HCT116 (cell line): Measurements from ENCODE around the gene IRF8. TPM values are rescaled to one million over a fixed set of nuclear protein-coding genes. Genes with fewer than 3 reads are reported as not detected.

Experiments
- ATAC-seq: fragments of 200-7000 bp; cut with Tn5 transposase; 2 replicates; pipeline ENCODE4 v1.9.1; 2020; ENCODE audit warnings: mild to moderate bottlenecking, moderate library complexity
- BruUV-seq: library from RNA; stranded (reverse); fragments of 400-500 nt; replicated peaks from 2 replicates; lab custom pipeline; 2021; lab: Mats Ljungman, UMichigan
- CTCF ChIA-PET: fragments of 300-600 bp; sonication (Branson Sonifier 250); formaldehyde crosslinking; loops from one replicate; lab custom pipeline; 2021; ENCODE audit warnings: antibody characterized with exemption; lab: Charles Lee
- POLR2A ChIA-PET: fragments of 300-600, 350-600 bp; sonication (Branson Sonifier 250); formaldehyde crosslinking; loops from one replicate; lab custom pipeline; 2021; ENCODE audit warnings: antibody characterized with exemption; lab: Charles Lee
- RAD21 ChIA-PET, 2 experiments: fragments of 300-600 bp; sonication (Branson Sonifier 250); formaldehyde crosslinking; loops; one replicate each; lab custom pipeline; 2023; ENCODE audit warnings: low total read pairs in 2 of 2; ENCODE audit not compliant: uncharacterized antibody in 2 of 2, unreplicated experiment in 2 of 2, low non-redundant PET in 1 of 2; lab: Charles Lee
- DNase-seq: peaks from one replicate; pipeline ENCODE4 v3.0.0-alpha.2; 2010; ENCODE audit warnings: low read depth, low spot score
- H2AFZ ChIP-seq: fragments of 200-600 bp; shearing (Covaris generic), sonication (generic); 2 replicates; pipeline ENCODE4 v1.6.1; 2017; ENCODE audit warnings: low read depth, mixed run types, mixed read lengths, antibody characterized with exemption, low read length; ENCODE audit not compliant: poor library complexity, severe bottlenecking
- H3K27ac ChIP-seq: 2 replicates; pipeline ENCODE4 v1.5.1; 2012; ENCODE audit warnings: low read depth, low read length
- H3K27me3 ChIP-seq: fragments of 200-600 bp; sonication (generic); 2 replicates; pipeline ENCODE4 v1.6.1; 2016; ENCODE audit warnings: mixed run types, low read length, mixed read lengths; ENCODE audit not compliant: insufficient read depth
- H3K36me3 ChIP-seq, 2 experiments: fragments of 200-500 bp in 1 of 2; fragments of 200-600 bp in 1 of 2; sonication (Bioruptor generic) in 1 of 2; sonication (generic) in 1 of 2; 2 replicates each; pipeline versions ENCODE4 v1.5.1 to v1.6.1; 2014 to 2016; ENCODE audit warnings: low read length in 2 of 2, inconsistent platforms in 1 of 2, mixed read lengths in 1 of 2, mixed run types in 1 of 2; ENCODE audit not compliant: insufficient read depth in 2 of 2, control insufficient read depth in 1 of 2
- H3K4me1 ChIP-seq, 2 experiments: fragments of 200-600 bp in 1 of 2; sonication (generic) in 1 of 2; 2 replicates each; pipeline versions ENCODE4 v1.5.1 to v1.6.1; 2012 to 2017; ENCODE audit warnings: low read length in 2 of 2, inconsistent platforms in 1 of 2, mild to moderate bottlenecking in 1 of 2, mixed read lengths in 1 of 2, mixed run types in 1 of 2, moderate library complexity in 1 of 2; ENCODE audit not compliant: insufficient read depth in 2 of 2, control insufficient read depth in 1 of 2
- H3K4me2 ChIP-seq: fragments of 200-600 bp; sonication (generic); 2 replicates; pipeline ENCODE4 v1.6.1; 2017; ENCODE audit warnings: mixed run types, low read length, mixed read lengths
- H3K4me3 ChIP-seq, 2 experiments: fragments of 200-600 bp in 1 of 2; sonication (generic) in 1 of 2; replicated peaks in 1 of 2; 2 replicates each; pipeline ENCODE4 v1.5.1; 2011 to 2016; ENCODE audit warnings: low read length in 2 of 2, control low read depth in 1 of 2, low read depth in 1 of 2, mild to moderate bottlenecking in 1 of 2, mixed read lengths in 1 of 2, mixed run types in 1 of 2
- H3K79me2 ChIP-seq: fragments of 200-600 bp; sonication (generic); 2 replicates; pipeline ENCODE4 v1.6.1; 2017; ENCODE audit warnings: mild to moderate bottlenecking, mixed run types, low read length, moderate library complexity, mixed read lengths; ENCODE audit not compliant: insufficient read depth
- H3K9ac ChIP-seq: fragments of 200-600 bp; sonication (generic); 2 replicates; pipeline ENCODE4 v1.6.1; 2016; ENCODE audit warnings: low read length, mixed read lengths
- H3K9me2 ChIP-seq: fragments of 200-600 bp; sonication (generic), shearing (Covaris generic); 2 replicates; pipeline ENCODE4 v1.6.1; 2017; ENCODE audit warnings: mixed run types, mild to moderate bottlenecking, moderate library complexity; ENCODE audit not compliant: insufficient read depth
- H3K9me3 ChIP-seq, 2 experiments: fragments of 200-500 bp in 1 of 2; fragments of 200-600 bp in 1 of 2; sonication (Bioruptor generic) in 1 of 2; sonication (generic) in 1 of 2; 2 replicates each; pipeline ENCODE4 v1.6.1; 2014 to 2017; ENCODE audit warnings: low read length in 2 of 2, mixed read lengths in 2 of 2, inconsistent platforms in 1 of 2, low read depth in 1 of 2, mild to moderate bottlenecking in 1 of 2, mixed run types in 1 of 2, moderate library complexity in 1 of 2; ENCODE audit not compliant: control insufficient read depth in 1 of 2, insufficient read depth in 1 of 2
- H4K20me1 ChIP-seq: fragments of 200-600 bp; sonication (generic), shearing (Covaris generic); 2 replicates; pipeline ENCODE4 v1.6.1; 2017; ENCODE audit warnings: mixed run types, mild to moderate bottlenecking, moderate library complexity; ENCODE audit not compliant: insufficient read depth
- RAD21 ChIP-seq: IDR thresholded peaks from 2 replicates; pipeline ENCODE4 v1.6.1; 2012; ENCODE audit warnings: low read depth, mild to moderate bottlenecking
- REST ChIP-seq: IDR thresholded peaks from 2 replicates; pipeline ENCODE4 v1.6.1; 2012; ENCODE audit warnings: low read depth
- YY1 ChIP-seq: IDR thresholded peaks from 2 replicates; pipeline ENCODE4 v1.6.1; 2011; ENCODE audit warnings: low read length, low read depth, moderate library complexity, mild to moderate bottlenecking; ENCODE audit not compliant: insufficient replicate concordance; ENCODE audit errors: extremely low read depth
- ZNF274 ChIP-seq: fragments of 200-500 bp; sonication (Bioruptor generic); IDR thresholded peaks from 2 replicates; pipeline ENCODE4 v1.6.1; 2014; ENCODE audit warnings: mild to moderate bottlenecking, low read depth, low read length, inconsistent platforms
- intact Hi-C: fragments of 100-400 bp; cut with micrococcal nuclease; formaldehyde crosslinking; loops from 2 replicates; pipeline ENCODE4 v1.10.0; 2022
- total RNA-seq: library from RNA; stranded (reverse); gene quantifications from one replicate; pipeline ENCODE4 v1.2.1, GENCODE V29; 2021; ENCODE audit not compliant: unreplicated experiment
- TF ChIP-seq, protein P1 (sequence below), 3 experiments: fragments of 200-600 bp in 1 of 3; sonication (generic) in 1 of 3; IDR thresholded peaks in 2 of 3; conservative IDR thresholded peaks in 1 of 3; 2 replicates each; pipeline ENCODE4 v1.5.1; 2012 to 2017; ENCODE audit warnings: low read depth in 2 of 3, low read length in 2 of 3, antibody characterized with exemption in 1 of 3, borderline replicate concordance in 1 of 3, control low read depth in 1 of 3, mild to moderate bottlenecking in 1 of 3, mixed read lengths in 1 of 3, mixed run types in 1 of 3, moderate library complexity in 1 of 3; ENCODE audit not compliant: insufficient read depth in 1 of 3

Gene IRF8
- total RNA-seq, 1 experiment from 2014 or later: 0.61 TPM

DNA sequence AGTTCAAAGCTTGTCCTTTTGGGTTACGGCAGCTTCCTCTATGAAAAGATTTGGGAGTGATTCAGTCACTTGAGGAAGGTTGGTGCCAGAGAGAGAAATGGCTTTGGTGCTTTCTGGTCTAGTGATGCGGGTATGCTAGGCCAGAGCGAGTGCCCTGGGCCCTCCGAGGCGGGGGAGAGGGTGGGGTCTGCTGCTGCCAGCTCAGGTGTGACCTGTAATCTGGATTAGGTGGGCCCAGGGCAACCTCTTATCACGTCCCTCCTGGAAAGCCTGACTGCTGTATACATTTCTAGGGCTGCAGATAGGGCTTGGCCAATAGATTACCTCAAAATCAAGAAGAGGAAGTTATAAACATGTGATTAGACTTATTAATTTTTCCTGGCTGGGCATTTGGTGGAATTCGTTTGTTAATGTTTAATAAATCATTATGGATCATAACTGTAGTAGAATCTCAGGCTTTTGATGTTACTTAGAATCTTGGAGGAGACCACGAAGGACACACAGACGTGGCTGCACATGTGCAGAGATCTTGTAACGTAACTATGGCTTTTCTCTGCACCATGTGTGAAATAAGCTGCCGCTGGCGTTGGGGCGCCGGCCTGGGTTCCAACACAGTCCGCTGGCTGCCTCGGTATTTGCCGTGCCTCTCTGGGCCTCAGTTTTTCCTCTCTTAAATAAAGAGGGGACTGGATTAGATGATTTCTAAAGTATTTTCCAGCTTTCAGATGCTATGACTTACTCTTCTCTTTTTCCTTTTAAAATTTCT lies 1.2 kb downstream of the IRF8 start:
- CTCF ChIA-PET: interaction anchor here (1.1 kb wide), 1 partner anchor 79 kb away, joined by 3 read pairs; no protein-coding TSS in a partner anchor
- DNase-seq (no peak), ATAC-seq (no peak)
- H3K4me2 ChIP-seq: no peak overlapping the region
- H3K79me2 ChIP-seq: no peaks in the 10 kb centered on the region
- H3K27me3 ChIP-seq: peaks cover 26% of the 10 kb centered on the region; the same call in 1 of the 2 replicates
- intact Hi-C loops: loop anchor here (10.0 kb wide), 1 partner anchor 65 kb away; no protein-coding TSS in a partner anchor
- H3K36me3 ChIP-seq: no peaks in the 10 kb centered on the region
- H3K9ac ChIP-seq: no peak overlapping the region
- no peak overlapping the region for H3K27ac ChIP-seq
- H3K4me1 ChIP-seq: no peaks in the 10 kb centered on the region
- H3K9me3 ChIP-seq: no peaks in the 10 kb centered on the region
- H3K9me2 ChIP-seq: no peaks in the 10 kb centered on the region
- POLR2A ChIA-PET: no interaction called here
- TF ChIP-seq, protein P1, sequence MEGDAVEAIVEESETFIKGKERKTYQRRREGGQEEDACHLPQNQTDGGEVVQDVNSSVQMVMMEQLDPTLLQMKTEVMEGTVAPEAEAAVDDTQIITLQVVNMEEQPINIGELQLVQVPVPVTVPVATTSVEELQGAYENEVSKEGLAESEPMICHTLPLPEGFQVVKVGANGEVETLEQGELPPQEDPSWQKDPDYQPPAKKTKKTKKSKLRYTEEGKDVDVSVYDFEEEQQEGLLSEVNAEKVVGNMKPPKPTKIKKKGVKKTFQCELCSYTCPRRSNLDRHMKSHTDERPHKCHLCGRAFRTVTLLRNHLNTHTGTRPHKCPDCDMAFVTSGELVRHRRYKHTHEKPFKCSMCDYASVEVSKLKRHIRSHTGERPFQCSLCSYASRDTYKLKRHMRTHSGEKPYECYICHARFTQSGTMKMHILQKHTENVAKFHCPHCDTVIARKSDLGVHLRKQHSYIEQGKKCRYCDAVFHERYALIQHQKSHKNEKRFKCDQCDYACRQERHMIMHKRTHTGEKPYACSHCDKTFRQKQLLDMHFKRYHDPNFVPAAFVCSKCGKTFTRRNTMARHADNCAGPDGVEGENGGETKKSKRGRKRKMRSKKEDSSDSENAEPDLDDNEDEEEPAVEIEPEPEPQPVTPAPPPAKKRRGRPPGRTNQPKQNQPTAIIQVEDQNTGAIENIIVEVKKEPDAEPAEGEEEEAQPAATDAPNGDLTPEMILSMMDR (IDR thresholded peaks at IDR 0.05 in 2 of 3, conservative IDR thresholded peaks at IDR 0.05 in 1 of 3; ENCODE audit: borderline replicate concordance in 1 of 3, insufficient read depth in 1 of 3, low read depth in 2 of 3, low read length in 2 of 3): no peak
- TF ChIP-seq REST: no peak
- no peak for TF ChIP-seq RAD21
- no peak for TF ChIP-seq ZNF274
- no peak for TF ChIP-seq YY1
- RAD21 ChIA-PET: no interaction called here
- no TSS peak for BruUV-seq
- no peak overlapping the region for H2AFZ ChIP-seq
- H4K20me1 ChIP-seq: no peaks in the 10 kb centered on the region
- no peak overlapping the region for H3K4me3 ChIP-seq
